Activated T-cell treated with anti-CD3 and anti-CD28 coated beads for 48 hours (primary cell): ENCODE results near the gene HEATR5A.
"Not testable (repeated sequence)": the region's sequence is repeated elsewhere in the genome, so short reads cannot be mapped to it uniquely, and the experiment has no call there.

Experiments
- DNase-seq: peaks from one replicate; pipeline ENCODE4 v3.0.0-alpha.2; 2020; ENCODE audit warnings: low read depth

The HEATR5A gene

DNA sequence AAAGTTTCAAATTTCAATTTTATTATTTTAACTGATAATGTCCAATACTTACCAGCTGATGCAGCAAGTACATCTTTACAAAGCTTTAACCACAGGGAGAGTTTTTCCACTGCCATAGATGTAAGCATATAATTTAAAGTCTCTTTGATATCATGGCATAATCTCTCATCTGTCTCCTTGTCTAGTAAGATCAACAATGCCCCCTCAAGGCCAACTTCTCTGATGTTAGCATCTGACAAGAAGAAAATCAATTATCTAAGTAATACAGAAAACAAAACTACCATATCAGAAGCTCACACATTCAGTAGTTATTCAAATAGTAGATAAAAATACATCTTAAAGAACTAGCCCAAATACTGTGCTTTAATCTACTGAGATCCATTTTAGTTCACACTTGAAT, 94.2 kb downstream of the HEATR5A start:
- DNase-seq = no peak

DNA sequence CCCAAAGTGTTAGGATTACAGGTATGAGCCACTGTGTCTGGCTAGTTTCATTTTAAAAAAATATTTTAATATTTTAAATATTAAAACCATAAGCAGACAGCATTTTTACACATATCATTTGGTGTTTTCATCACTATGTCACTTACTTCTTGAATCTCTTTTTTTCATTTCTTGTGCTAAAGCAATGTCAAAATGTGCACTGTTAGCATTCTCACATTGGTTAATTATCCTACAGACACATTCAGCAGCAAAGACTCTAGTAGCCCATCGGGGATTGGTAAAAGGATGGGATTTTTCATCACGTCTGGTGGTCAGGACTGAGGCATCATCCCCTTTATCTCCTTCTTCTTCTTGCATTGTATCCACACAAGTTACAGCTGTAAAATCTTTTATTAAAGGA, 96.9 kb downstream of the HEATR5A start:
- DNase-seq = no peak

DNA sequence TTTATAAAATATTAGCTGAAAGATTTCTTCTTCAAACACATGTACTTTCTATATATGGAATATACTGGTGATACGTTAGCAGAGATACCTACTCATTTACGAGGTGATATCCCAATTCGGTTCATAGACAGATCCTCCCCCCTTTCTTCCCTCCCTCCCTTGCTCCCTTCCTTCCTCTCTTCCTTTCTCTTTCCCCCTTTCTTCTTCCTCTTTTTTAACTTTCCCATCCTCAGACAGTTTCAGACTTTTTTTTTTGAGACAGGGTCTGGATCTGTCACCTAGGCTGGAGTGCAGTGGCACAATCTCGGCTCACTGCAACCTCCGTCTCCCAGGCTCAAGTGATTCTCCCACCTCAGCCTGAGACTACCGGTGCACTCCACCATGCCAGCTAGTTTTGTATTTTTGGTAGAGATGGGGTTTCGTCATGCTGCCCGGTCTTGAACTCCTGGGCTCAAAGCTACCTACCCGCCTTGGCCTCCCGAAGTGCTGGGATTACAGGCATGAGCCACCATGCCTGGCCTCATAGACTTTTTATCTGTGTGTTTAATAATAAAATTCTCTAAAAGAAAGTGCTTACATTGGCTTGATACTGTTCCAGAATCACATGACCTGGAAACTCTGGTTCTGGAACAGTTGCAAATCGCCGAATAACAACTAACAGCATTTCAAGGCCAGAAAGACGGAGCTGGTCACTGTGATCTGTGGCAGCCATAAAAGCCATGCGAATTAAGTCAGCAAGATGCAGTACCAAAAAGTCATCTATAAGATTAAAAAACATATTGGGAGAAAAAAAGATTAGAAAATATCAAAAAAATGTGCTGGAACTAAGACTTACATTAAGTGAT, 99.2 kb downstream of the HEATR5A start:
- no peak for DNase-seq

DNA sequence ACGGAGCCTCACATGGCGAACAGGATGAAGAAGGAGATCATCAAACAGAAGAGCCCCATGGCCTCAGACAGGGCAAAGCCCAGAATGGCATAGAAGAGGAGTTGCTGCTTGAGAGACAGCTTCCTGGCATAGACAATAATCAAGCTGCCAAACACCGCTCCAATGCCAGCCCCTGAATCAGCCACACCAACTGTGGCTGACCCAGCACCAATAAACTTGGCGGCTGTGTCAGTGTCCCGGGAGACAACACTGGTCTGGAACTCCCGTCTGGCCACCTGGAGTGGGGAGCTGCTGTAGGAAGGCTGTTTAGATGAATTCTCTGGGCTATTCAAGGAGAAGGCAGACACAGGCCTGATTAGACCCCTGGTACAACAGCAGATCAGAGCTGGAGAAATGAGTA, 100.1 kb downstream of the HEATR5A start:
- no peak for DNase-seq

DNA sequence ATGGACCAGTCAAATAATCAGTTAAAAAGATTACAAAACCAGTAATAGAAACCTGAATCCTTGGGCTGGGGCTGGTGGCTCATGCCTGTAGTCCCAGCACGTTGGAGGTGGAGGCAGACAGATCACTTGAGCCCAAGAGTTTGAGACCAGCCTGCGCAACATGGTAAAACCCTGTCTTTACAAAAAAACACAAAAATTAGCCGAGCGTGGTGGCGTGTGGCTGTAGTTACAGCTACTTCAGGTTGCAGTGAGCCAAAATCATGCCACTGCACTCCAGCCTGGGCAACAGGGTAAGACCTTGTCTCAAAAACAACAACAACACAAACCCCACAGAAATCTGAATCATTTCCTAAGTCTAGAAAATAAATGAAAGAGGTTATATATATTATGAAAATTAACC, 100.6 kb downstream of the HEATR5A start:
- no peak for DNase-seq

DNA sequence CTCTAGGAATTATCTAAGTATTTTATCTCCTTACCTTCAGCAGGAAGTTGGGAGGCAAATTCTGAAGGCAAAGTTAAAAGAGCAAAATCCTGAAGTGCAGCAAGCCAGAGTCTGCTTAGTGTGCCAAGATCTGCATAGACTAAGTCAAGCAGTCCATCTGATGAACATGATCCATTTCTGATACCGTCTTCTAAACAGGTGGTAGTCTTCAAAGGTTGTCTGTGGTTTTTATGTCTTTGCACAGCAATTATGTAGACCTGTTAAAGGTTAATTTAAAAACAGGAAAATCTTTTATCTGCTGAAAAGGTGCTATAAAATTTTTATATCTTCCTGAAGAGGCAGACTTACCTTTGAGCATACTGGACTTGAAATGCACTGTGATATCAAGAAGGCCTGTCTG, 107.4 kb downstream of the HEATR5A start:
- no peak for DNase-seq

DNA sequence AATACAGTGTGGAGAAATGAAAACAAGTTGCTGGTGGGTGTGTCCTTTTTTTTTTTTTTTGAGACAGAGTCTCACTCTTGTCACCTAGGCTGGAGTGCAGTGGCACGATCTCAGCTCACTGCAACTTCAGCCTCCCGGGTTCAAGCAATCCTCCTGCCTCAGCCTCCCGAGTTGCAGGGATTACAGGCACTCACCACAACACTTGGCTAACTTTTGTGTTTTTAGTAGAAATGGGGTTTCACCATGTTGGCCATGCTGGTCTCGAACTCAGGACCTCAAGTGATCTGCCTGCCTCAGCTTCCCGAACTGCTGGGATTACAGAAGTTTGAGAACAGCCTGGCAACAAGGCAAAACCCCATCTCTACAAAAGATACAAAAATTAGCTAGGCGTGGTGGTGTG, 108.0 kb downstream of the HEATR5A start:
- DNase-seq = not testable (repeated sequence)

DNA sequence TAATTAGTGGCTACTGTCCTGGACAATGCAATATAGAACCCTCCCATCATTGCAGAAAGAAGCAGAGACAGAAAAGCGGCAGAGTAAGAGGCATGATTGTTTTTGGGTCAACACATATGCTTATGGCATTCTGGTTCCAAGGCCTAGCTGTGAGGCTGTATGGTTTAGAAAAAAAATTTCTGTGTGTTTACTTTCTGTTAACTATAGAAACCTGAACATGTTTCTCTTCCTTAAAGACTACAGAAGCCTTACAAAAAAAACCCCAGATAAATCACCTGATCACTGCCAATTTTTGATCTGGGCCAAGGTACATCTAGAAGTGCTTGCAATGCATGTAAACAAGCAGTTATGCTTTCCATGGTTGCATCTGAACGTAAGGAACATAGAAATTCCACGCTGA, 112.7 kb downstream of the HEATR5A start:
- DNase-seq = no peak

DNA sequence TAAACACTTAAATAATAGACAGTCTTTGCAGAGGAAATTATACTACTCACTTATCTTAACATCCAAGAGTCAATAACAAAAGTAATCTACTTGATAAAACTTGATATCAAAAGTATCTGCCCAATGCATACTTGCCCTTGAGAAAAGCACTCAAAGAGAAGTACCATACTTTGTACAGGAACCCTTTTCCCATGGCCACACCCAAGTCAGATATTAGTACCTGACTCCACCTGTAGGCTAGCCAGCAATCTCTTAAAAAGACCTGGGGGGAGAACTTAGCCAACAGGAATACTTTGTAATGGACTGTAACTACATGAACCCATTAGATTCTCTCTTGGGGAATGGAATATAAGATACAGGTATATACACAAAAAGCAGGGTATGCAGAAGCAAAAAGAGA, 113.2 kb downstream of the HEATR5A start:
- DNase-seq = no peak

DNA sequence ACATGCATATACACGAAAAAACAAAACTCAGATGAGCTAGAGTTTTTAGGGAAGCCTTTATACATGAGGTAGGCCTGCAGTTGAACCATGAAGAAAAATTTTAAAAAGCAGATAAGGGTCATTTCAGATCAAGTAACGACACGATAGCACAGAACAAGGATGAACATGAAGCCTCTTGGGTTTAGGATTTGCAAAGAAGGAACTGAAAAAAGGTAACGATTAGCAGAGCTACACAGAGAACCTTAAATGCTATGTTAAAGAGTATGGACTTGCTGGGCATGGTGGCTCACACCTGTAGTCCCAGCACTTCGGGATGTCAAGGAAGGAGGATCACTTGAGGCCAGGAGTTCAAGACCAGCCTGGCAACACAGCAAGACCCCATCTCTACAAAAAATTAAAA, 116.7 kb downstream of the HEATR5A start:
- DNase-seq = no peak

DNA sequence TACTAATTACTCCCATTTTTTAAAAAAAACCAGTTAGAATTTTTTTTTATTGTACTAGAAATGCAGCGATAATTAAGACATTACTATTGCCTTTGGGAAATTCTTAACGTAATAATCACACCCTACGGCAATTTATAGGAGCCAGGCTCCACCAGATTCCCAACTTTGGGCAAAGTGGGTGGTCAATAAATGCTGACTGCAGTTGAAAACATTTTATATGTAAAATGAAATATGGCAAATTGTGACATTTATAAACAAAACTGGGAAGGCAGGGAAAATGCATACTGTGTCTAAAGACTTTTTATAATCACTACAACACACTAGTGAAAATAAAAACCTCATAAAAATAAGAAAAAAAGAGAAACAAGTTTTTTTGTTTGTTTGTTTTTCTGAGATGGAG, 119.5 kb downstream of the HEATR5A start:
- DNase-seq = no peak

DNA sequence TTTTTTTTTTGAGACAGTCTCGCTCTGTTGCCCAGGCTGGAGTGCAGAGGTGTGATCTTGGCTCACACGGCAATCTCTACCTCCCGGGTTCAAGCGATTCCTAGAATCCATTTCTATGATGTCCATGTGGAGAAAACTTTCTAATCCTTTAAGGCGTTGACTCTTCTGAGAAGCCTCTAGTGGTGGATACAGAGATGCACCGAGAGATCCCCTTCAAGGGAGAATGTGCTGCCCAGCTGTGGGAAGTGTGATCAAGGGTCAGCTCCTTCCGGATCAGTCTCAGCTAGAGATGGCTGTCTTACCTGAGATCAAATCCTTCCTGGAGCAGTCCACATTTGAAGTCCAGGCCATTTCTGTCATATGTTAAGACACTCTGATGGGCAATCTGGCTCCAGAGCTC, 120.1 kb downstream of the HEATR5A start:
- no peak for DNase-seq

DNA sequence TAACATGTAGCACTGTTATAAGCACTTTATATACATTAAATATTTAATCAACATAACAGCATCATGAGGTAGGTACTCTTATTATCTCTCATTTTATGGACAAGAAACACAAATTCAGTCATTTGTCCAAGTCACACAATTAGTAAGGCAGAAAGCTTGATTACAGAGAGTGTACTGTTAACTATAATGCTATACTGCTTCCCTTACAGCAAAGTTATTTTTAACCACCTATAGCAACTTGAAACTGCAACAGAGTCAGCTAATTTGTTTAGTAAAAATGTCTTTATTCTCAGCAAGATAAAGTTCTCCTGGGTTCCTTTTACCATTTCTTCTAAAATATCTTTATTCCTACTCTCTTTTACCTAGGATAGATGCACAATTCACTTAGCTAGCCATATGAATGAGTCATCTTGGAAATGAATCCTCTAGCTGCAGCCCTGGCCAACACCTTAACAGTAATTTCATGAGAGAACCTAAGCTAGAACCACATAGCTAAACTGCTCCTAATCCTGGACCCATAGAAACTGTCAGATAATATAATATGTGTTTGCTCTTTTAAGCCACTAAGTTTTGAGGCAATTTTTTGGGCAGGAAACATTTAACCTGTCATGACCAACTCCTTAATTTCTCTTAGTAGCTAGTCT, 122.5 kb downstream of the HEATR5A start:
- DNase-seq = no peak

DNA sequence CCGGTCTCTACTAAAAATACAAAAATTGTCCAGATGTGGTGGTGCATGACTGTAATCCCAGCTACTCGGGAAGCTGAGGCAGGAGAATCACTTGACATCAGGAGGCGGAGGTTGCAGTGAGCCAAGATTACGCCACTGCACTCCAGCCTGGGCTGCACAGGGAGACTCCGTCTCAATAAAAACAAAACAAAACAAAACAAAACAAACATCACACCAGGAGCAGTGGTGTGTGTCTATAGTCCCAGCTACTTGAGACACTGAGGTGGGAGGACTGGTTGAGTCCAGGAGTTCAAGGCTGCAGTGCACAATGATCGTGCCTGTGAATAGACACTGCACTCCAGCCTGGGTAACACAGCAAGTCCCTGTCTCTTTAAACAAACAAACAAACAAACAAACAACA, 123.2 kb downstream of the HEATR5A start:
- no peak for DNase-seq

DNA sequence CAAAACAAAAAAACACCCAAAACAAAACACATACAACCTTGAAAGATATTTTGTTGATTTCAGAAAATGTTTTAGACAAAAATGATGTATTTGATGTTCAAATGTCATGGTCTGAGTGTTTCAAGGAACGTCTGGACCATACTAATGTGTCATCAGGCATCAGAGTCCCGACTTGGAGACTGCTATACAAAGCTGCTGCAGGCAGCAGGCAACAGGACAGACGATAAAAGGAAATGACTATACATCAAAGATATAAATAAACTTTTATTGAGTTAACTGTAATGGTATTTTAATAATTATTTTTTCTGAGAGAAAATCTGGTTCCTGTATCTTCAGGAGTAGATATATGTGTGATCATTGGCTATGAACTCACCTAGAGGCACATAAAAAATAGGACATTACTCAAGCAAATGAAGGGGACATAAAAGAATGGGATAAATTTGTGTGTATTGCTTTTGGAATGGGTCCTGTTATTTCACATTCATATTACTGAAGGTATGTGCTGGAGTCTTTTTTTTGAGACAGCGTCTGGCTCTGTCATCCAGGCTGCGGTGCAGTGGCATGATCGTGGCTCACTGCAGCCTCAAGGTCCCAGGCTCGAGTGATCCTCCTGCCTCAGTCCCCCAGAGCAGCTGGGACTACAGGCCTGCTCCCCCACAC, 125.5 kb downstream of the HEATR5A start:
- DNase-seq = no peak

DNA sequence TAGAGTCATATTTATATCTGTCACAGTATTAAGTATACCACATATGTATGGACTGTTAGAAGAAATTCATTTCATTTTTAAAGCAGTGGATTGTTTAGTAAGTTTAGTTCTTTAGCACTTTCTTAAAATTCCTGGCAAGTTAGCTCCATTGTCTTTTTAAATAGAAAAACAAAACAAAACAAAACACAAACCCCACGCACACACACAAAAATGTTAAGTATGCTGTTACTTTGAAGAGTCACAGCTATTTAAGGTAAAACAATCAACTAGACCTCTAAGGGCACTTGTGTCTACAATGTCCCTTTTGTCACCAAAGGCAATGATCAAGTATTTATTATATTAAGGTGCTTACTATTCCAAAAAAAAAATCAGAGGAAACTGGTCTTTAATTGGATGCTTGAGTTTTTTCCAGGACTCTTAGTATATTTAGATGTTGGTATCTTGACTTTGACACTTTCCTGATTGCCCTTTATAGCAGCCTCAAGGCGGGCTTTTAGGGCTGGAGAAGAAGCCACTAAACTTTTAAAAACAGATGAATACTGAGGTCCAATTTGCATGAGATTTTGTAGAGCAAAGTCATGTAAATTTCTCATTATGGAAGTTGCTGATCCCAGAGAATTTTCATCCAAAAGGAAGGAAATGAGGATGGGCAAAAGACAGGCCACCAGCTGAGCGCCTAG, 127.3 kb downstream of the HEATR5A start:
- DNase-seq = no peak

DNA sequence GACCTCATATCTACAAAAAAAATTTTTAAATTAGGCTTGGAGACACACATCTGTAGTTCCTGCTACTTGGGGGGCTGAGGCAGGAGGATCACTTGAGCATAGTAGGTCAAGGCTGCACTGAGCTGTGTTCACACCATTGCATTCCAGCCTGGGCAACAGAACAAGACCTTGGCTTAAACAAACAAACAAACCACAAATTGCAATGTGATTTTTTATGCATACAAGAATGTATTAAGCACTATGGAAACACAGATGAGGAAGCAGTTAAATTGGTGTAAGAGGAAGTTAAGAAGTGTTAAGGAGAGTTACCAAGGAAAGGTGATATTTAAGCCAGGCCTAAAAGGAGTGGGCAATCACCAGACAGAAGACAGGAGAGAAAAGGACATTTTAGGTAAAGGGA, 129.1 kb downstream of the HEATR5A start:
- no peak for DNase-seq

DNA sequence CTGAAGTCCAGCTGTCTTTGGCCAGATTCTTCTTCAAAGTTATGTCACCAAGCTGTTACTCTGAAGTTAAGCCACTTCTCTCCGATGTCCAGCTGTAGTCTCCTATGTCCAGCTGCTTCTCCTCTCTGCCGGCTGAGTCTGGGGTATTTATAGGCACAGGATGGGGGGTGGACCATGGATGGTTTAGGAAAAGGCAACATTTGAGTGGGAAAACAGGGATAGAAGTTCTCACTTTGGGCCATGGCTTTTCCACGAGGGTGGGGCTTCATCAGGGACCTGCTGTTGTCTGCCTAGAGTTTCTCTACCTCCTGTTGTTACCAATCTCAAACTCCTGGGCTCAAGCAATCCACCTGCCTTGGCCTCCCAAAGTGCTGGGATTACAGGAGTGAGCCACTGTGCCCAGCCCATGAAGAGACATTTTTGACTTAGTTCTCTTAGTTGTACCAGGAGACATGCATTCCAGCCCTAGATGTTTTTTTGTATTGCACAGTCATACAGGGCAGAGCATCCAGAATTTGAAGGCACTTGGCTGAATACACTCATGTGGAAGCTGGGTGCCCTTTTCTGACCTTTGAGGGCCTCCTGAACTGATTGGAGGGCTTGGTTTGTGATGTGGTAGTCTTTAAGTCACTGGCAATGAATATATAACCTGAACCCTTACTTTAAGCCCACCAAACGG, 132.9 kb downstream of the HEATR5A start:
- DNase-seq = no peak

DNA sequence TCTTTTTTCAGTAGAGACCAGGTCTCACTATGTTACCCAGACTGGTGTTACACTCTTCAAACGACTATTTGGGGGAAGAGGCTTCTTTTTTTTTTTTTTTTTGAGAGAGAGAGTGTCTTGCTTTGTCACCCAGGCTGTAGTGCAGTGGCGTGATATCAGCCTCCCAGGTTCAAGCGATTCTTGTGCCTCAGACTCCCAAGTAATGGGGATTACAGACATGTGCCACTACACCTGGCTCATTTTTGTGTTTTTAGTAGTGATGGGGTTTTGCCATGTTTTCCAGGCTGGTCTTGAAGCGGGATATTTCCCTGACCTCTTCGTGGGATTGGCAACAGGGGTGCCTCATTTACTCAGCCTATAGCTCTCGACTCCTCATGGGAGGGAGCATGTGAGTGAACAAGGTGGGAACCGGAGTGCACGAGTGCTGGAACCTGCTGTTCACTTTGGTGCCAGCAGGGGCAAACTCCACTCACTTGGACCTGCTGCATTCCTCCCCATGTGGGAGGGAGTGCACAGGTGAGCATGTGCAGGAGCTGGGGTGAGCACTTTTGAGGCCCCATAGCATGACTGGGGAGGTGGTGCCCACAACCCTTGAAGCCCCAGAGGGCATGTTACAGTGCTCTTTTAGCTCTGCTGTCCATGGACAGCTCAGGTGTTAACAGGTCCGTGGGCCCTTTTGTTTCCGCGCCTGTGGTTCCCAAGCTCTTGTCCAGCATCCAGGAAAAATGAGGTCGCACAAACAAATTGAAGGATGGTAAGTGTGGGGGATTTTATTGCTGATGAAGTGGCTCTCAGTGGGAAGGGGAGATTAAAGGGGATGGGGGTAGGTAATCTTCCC, 133.7 kb downstream of the HEATR5A start:
- peak; percentile 12 for DNase-seq

DNA sequence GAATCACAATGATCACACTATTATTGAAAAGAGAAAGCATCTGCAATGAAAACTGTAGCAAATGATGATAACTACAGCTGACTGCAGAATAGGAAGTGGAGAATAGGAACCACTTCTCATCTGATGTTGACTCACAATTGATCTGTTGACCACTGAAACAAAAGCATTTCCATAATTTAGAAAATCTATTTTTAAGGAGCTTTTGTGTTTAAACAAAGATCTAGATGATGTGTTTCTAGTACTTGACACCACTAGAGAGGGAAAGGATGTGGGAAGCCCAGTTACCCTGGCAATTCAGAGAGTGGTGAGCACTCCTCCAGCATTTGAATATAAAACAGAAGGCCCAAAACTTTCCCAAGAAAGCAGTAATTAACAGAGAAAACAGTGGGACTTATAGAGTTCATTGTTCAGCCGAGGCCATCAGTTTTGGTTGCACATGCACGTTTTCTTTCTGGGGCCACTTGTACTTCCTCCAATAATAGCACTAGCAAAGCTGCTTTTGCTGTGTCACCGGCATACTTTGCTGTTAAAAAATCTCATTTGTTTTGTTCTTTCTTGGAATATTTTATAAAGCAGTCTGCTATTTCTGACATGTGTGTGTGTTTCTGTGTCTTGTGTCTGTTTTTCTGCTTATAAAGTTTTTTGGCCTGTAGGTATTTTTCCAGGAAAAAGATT, 136.6 kb downstream of the HEATR5A start:
- no peak for DNase-seq

DNA sequence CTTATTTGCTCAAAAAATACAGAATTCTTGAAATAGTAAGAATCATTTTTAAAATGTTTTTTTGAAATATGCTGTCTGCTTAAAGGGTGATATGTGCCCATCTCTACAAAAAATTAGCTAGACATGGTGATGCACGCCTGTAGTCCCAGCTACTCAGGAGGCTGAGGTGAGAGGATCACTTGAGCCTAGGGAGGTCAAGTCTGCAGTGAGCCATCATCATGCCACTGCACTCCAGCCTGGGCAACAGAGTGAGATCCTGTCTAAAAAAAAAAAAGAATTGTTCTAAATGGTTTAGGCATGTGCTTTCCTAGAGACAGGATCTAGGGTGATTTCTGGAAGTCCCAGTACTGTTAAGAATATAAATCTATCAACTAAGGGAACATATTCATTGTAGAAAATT, 137.2 kb downstream of the HEATR5A start:
- no peak for DNase-seq
